Esophagus muscularis mucosa (tissue), 4 donors: Measurements from ENCODE around the gene NIPSNAP2. TPM values are rescaled to one million over a fixed set of nuclear protein-coding genes. Genes with fewer than 3 reads are reported as not detected.
"Not testable (repeated sequence)": the region's sequence is repeated elsewhere in the genome, so short reads cannot be mapped to it uniquely, and the experiment has no call there.

Experiments
- DNase-seq: peaks from one replicate; pipeline ENCODE4 v3.0.0-alpha.2; 2017; ENCODE audit errors: extremely low spot score
- H3K27ac ChIP-seq, 4 donors: fragments of 200-600 bp; sonication (generic); replicated peaks in 1 of 4; 1 replicate in 3 of 4; 2 replicates in 1 of 4; pipeline ENCODE4 v1.5.1; 2016 to 2019; ENCODE audit warnings: mild to moderate bottlenecking in 1 of 4
- H3K27me3 ChIP-seq, 4 donors: fragments of 200-600 bp; sonication (generic); one replicate each; pipeline versions ENCODE4 v1.5.1 to v1.6.0; 2016 to 2019
- H3K36me3 ChIP-seq, 4 donors: fragments of 200-600 bp; sonication (generic); one replicate each; pipeline ENCODE4 v1.5.1; 2016 to 2019
- H3K4me1 ChIP-seq, 4 donors: fragments of 200-600 bp; sonication (generic); one replicate each; pipeline ENCODE4 v1.5.1; 2016 to 2019
- H3K4me3 ChIP-seq, 4 donors: fragments of 200-600 bp; sonication (generic); 1 replicate in 2 of 4; 2 replicates in 2 of 4; pipeline ENCODE4 v1.5.1; 2016 to 2019; ENCODE audit warnings: mild to moderate bottlenecking in 4 of 4, moderate library complexity in 1 of 4
- H3K9me3 ChIP-seq, 4 donors: fragments of 200-600 bp; sonication (generic); 1 replicate in 3 of 4; 2 replicates in 1 of 4; pipeline ENCODE4 v1.5.1; 2016 to 2019
- EP300 ChIP-seq: sonication (generic); formaldehyde crosslinking; IDR thresholded peaks from one replicate; pipeline ENCODE4 v1.6.1; 2017; ENCODE audit warnings: antibody characterized with exemption
- POLR2A ChIP-seq: fragments of 450-650 bp; IDR thresholded peaks from one replicate; pipeline ENCODE4 v1.6.1; 2017; ENCODE audit warnings: antibody characterized with exemption, moderate library complexity, mild to moderate bottlenecking, low read depth
- POLR2AphosphoS5 ChIP-seq, 2 donors: sonication (generic); formaldehyde crosslinking; IDR thresholded peaks; one replicate each; pipeline ENCODE4 v1.6.1; 2017; ENCODE audit warnings: antibody characterized with exemption in 2 of 2
- WGBS: methylation state at CpG from one replicate; pipeline ENCODE4 v1.1.5; 2018; 5-methylcytosine and 5-hydroxymethylcytosine counted together
- intact Hi-C: fragments of 100-400 bp; cut with DNase I; formaldehyde crosslinking; loops from one replicate; pipeline ENCODE4 v1.15.1; 2023
- total RNA-seq, 4 donors: library from RNA; depleted of rRNA; stranded (reverse); fragments of >200 nt; gene quantifications; one replicate each; pipeline versions ENCODE4 v1.1.0 to v1.2.1, GENCODE V29; 2016
- TF ChIP-seq, protein P1 (sequence below), 3 experiments: fragments of 200-600 bp in 2 of 3; fragments of 450-650 bp in 1 of 3; sonication (generic) in 2 of 3; IDR thresholded peaks; one replicate each; pipeline ENCODE4 v1.5.1; 2017 to 2019; ENCODE audit warnings: antibody characterized with exemption in 3 of 3, mild to moderate bottlenecking in 2 of 3, moderate library complexity in 1 of 3

The NIPSNAP2 gene
- total RNA-seq, 4 donors from 2014 or later: 93.3 to 131 (median 116) TPM

DNA sequence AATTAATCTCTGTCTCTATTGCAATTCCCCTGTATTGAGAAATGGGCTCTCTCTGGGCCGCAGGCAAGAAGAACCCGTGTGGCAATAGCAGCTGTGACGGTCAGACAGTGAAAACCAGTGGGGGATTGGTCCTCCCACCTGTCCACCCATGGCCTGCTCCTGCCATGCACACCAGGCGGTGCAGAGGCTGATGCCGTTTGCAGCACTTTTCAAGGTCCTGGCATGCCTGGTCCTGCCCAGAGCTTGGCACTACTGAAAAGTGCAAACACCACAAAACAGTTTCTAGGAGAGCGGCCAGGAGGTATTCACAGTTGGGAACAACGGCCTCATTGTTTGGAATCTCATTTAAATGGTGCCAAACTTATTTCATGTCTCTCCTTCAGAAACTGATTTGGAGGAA is 45.3 kb downstream of the NIPSNAP2 start:
- TF ChIP-seq EP300 (no peak), POLR2AphosphoS5 (IDR thresholded peaks at IDR 0.05) (peak in 1 of 2 donors; percentile 28), POLR2A (no peak)
- TF ChIP-seq, protein P1, sequence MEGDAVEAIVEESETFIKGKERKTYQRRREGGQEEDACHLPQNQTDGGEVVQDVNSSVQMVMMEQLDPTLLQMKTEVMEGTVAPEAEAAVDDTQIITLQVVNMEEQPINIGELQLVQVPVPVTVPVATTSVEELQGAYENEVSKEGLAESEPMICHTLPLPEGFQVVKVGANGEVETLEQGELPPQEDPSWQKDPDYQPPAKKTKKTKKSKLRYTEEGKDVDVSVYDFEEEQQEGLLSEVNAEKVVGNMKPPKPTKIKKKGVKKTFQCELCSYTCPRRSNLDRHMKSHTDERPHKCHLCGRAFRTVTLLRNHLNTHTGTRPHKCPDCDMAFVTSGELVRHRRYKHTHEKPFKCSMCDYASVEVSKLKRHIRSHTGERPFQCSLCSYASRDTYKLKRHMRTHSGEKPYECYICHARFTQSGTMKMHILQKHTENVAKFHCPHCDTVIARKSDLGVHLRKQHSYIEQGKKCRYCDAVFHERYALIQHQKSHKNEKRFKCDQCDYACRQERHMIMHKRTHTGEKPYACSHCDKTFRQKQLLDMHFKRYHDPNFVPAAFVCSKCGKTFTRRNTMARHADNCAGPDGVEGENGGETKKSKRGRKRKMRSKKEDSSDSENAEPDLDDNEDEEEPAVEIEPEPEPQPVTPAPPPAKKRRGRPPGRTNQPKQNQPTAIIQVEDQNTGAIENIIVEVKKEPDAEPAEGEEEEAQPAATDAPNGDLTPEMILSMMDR (IDR thresholded peaks at IDR 0.05): no peak
- no peak for DNase-seq
- peak overlapping the region in 3 of 4 donors; percentile 12 to 72 (median 23) for H3K27ac ChIP-seq

DNA sequence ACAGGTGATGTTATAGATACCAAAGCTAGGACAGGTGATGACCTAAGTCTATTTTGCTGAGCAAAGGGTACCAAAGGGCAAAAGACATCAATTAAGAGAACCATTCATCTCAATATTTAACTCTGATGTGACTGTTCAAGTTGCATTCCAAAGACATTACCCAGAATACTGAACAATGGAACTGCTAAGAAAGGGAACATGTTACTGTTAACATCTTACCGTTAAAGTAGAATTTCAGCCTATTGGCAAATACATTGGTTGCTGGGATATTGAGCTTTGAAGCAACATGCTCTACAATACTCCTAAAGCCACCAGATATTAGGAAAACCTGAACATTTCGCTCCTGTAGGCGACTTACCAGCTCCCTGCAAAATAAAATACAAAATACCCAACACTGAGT is 52.6 kb downstream of the NIPSNAP2 start:
- H3K36me3 ChIP-seq: peaks cover 0 to 67% (median 34%) of the 10 kb centered on the region in 4 donors
- H3K4me1 ChIP-seq, H3K27ac ChIP-seq, H3K9me3 ChIP-seq, H3K27me3 ChIP-seq, DNase-seq, H3K4me3 ChIP-seq, intact Hi-C loops: not testable (repeated sequence)
- WGBS: 91% methylated on average over 3 of the region's 3 CpGs

More for the DNA sequence above, 45.3 kb downstream of the NIPSNAP2 start:
- Histone ChIP-seq H3K36me3 (peaks cover 0 to 22% (median 6%) of the 10 kb centered on the region in 4 donors), H3K4me1 (peaks cover 0 to 25% (median 21%) of the 10 kb centered on the region in 4 donors), H3K4me3 (no peak overlapping the region), H3K27me3 (no peaks in the 10 kb centered on the region), H3K9me3 (no peaks in the 10 kb centered on the region)
- intact Hi-C loops: no loop called here
- 38% methylated on average over 7 of the region's 7 CpGs for WGBS

DNA sequence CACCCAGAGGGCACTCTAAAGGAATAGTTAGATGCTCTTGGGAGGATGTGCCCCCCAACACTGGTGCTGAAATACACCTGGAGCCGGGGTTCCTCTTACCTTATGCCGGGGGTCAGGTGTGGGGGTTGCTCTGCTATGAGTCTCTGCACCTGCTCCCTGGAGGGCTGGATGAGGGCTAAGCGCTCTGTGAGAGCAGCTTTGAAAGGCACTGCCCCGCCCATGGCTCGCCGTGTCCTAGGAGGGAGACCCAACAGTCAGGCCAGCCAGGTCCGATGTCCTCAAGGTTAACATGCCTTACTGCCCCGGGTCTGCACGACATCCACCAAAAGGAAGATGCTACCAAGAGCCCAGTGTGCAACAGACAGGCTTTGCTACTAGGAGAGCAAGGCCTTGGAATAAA is 55.1 kb downstream of the NIPSNAP2 start:
- Histone ChIP-seq H3K27ac (no peak overlapping the region), H3K9me3 (no peaks in the 10 kb centered on the region), H3K4me1 (no peaks in the 10 kb centered on the region), H3K27me3 (no peaks in the 10 kb centered on the region), H3K36me3 (peaks cover 0 to 56% (median 31%) of the 10 kb centered on the region in 4 donors), H3K4me3 (no peak overlapping the region)
- intact Hi-C loops: no loop called here
- TF ChIP-seq, protein P1 (IDR thresholded peaks at IDR 0.05): no peak
- no peak for TF ChIP-seq POLR2A
- no peak for TF ChIP-seq POLR2AphosphoS5 (IDR thresholded peaks at IDR 0.05)
- TF ChIP-seq EP300: no peak
- WGBS: 83% methylated on average over 9 of the region's 9 CpGs
- DNase-seq: no peak

DNA sequence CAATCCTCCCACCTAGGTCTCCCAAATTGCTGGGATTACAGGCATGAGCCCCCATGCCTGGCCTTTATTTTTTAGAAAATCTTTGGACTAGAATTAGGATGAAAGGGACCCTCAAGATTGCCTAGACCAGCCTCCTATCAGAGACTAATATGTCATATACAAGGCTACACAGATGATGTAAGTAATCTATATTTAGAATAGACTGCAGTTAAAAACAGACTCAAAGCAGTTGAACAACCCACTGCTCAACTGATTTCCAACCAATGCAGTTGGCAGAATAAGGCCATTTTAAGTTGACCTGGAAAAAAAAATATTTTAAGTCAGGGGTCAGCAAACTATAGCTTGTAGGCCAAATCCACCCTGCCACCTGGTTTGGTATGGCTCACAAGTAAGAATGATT is 59.1 kb downstream of the NIPSNAP2 start:
- TF ChIP-seq EP300: no peak

DNA sequence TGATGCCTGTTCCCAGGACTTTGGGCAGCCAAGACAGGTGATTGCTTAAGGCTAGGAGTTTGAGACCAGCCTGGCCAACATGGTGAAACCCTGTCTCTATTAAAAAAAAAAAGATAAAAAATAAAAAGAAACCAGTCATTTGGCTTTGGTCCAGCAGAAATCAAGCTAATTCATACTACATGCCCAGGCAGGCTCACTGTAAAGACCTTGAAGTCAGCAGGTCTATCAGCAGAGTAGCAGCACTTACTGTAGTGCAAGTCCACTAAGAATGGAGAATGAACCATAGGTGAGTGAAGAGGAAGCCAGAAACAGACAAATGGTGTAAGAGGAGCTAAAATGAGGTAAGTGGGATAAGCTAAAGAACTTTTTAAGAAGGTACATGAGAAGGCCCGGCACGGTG is 62.2 kb downstream of the NIPSNAP2 start:
- DNase-seq: no peak
- WGBS: 98% methylated on average over 2 of the region's 2 CpGs
- H3K27ac ChIP-seq: no peak overlapping the region
- no peaks in the 10 kb centered on the region for H3K27me3 ChIP-seq
- TF ChIP-seq POLR2A (no peak), POLR2AphosphoS5 (IDR thresholded peaks at IDR 0.05) (no peak), EP300 (no peak)
- TF ChIP-seq, protein P1 (IDR thresholded peaks at IDR 0.05): no peak
- no peaks in the 10 kb centered on the region for H3K4me1 ChIP-seq
- no peaks in the 10 kb centered on the region for H3K9me3 ChIP-seq
- H3K4me3 ChIP-seq: no peak overlapping the region
- H3K36me3 ChIP-seq: peaks cover 0 to 17% (median 7%) of the 10 kb centered on the region in 4 donors
- intact Hi-C loops: no loop called here

More for the DNA sequence above, 59.1 kb downstream of the NIPSNAP2 start:
- H3K9me3 ChIP-seq: no peaks in the 10 kb centered on the region
- no peak overlapping the region for H3K27ac ChIP-seq
- no peaks in the 10 kb centered on the region for H3K4me1 ChIP-seq
- intact Hi-C loops: no loop called here
- no peak for DNase-seq
- no peak overlapping the region for H3K4me3 ChIP-seq
- H3K36me3 ChIP-seq: peaks cover 0 to 38% (median 26%) of the 10 kb centered on the region in 4 donors
- H3K27me3 ChIP-seq: no peaks in the 10 kb centered on the region

DNA sequence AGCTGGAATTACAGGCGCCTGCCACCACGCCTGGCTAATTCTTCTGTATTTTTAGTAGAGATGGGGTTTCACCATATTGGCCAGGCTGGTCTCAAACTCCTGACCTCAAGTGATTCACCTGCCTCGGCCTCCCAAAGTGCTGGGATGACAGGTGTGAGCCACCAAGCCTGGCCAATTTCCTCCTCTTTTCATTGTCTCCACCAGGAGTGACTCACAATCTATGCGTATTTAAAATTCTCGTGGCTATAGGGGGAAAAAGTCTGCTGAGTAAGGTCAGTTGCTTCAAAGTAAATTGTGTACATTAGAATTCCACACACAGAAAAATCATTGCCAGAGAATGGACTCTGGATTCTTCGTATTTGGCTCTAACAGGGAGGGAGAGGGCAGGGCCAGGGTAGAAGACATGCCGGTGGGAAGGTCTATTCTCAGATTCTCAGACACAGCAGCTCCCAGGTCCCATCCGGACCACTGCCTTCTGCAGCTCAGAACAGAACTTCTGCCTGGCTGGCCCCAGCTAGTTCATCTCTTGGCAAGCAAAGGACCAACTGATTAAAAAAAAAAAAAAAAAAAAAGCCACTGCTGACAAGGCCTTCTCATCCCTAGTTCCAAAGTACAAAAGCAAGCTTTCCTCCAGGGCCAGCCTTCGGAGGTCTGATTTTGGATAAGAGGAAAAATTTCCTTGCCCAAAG is 64.7 kb downstream of the NIPSNAP2 start:
- Histone ChIP-seq H3K4me3 (no peak overlapping the region), H3K36me3 (peaks cover 0 to 11% (median 4%) of the 10 kb centered on the region in 4 donors), H3K9me3 (no peaks in the 10 kb centered on the region), H3K4me1 (peaks cover 5 to 11% (median 9%) of the 10 kb centered on the region in 4 donors), H3K27ac (no peak overlapping the region), H3K27me3 (no peaks in the 10 kb centered on the region)
- DNase-seq: no peak
- TF ChIP-seq POLR2A: no peak
- TF ChIP-seq EP300: no peak
- TF ChIP-seq, protein P1 (IDR thresholded peaks at IDR 0.05): no peak
- no peak for TF ChIP-seq POLR2AphosphoS5 (IDR thresholded peaks at IDR 0.05)
- intact Hi-C loops: no loop called here
- WGBS: 68% methylated on average over 9 of the region's 9 CpGs
